HFF-Myc (cell line): Measurements from ENCODE around the gene CAPRIN2.

Experiments used
- DNase-seq: peaks from one replicate; pipeline ENCODE4 v3.0.0-alpha.2; 2011; ENCODE audit warnings: low read depth; ENCODE audit errors: extremely low read depth
- H3K4me3 ChIP-seq: replicated peaks from 2 replicates; pipeline ENCODE4 v1.5.1; 2011; ENCODE audit warnings: low read depth, mild to moderate bottlenecking, control low read depth, low read length
- CTCF ChIP-seq: IDR thresholded peaks from 2 replicates; pipeline ENCODE4 v1.5.1; 2012; ENCODE audit warnings: mild to moderate bottlenecking, low read depth, low read length, control low read depth; ENCODE audit errors: missing control alignments

The CAPRIN2 gene

GRCh38 chr12:30753751-30754382, 884 bp downstream of the CAPRIN2 start:
- peak overlapping the region; percentile 68 for H3K4me3 ChIP-seq
- TF ChIP-seq CTCF, result no peak
- DNase-seq, result no peak

DNA sequence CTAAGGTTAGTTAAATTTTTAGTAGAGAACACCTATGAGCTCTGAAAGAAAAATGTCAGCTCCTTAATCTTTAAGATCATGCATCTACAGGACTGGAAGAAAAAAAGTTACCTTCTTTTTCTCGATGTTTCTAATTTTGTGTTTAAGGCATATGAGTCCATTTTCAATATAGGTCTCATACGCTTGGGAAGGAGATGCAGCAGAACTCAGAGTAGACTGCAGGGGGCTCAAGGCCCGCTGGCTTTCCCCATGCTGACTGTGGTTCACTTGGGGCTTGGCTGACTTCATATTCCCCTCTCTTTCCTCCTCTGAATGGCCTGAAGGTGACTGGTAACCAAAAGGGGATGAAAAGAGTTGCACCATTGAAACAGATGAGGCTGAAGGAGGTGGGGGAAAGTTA, 1.5 kb downstream of the CAPRIN2 start:
- no peak for DNase-seq
- TF ChIP-seq CTCF, result peak; percentile 58
- peak overlapping the region; percentile 68 for H3K4me3 ChIP-seq

DNA sequence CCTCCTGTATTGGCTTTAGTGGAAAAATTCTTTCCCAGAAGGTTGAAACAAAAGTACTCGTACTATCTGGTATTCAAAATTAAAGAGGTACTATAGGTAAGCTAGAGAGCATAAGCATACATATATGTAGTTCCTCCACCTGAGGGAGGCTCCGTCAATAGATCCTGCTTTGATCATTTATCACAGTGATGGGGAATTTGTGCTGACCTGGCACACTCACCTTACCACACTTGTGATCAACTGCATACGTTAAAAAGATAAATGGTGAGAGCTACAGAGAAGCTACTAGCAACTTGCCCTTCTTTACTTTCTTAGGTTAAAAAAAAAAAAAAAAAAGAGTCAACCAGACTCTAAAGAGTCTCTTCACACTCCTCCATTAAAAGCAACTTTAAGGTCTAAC, 2.5 kb downstream of the CAPRIN2 start:
- H3K4me3 ChIP-seq, result no peak overlapping the region
- no peak for DNase-seq
- no peak for TF ChIP-seq CTCF

DNA sequence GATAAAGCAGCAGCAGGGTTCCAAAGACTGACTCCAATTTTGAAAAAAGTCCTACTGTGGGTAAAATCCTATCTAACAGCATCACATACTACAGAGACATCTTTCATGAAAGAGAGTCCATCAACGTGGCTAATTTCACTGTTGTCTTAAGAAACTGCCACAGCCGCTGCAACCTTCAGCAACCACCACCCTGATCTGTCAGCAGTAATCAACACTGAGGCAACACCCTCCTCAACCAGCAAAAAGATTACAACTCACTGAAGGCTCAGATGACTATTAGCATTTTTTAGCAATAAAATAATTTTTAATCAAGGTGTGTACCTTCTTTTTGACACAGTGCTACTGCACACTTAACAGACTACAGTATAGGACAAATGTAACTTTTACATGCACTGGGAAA, 6.6 kb downstream of the CAPRIN2 start:
- H3K4me3 ChIP-seq, result no peak overlapping the region
- DNase-seq, result no peak
- TF ChIP-seq CTCF, result no peak

GRCh38 chr12:30746190-30746589, 8.6 kb downstream of the CAPRIN2 start:
- TF ChIP-seq CTCF, result no peak
- DNase-seq, result no peak
- no peak overlapping the region for H3K4me3 ChIP-seq

DNA sequence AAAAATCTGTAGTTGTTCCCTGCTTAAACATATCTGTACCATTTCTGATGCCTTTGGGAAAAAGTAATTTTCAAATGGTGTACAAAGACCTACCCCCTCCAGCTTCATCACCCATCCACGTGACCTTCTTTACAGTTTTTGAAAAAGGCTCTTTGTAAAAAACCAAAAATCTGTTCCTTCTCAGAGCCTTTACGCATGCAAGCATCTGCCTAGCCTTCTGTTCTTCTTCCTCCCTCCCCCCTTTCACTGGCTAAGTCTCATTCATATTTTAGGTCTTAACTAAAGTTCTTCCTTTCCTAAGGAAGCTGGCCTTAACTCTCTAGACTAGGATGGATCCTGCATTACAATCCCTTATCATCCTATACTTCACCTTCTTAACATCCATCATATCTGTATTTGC, 10.4 kb downstream of the CAPRIN2 start:
- TF ChIP-seq CTCF, result no peak
- no peak for DNase-seq
- no peak overlapping the region for H3K4me3 ChIP-seq

DNA sequence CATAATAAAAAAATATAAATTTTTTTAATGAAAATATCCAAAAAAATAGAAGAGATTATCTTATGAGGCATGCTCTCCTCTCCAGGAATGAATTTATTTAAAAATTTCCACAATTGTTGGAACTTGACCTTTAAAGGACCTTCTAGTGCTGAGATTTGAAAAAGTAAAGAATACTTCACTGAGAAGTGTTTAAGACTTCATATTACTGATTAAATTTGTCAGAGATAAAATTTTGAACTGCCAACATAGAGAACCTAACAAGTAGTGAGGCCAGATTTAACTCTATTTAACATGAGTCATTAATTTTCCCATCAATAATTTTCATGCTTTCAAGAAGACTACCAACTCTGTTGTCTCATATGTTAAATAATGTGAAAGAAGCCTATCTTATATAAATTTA, 14.5 kb downstream of the CAPRIN2 start:
- DNase-seq, result no peak
- TF ChIP-seq CTCF, result no peak
- H3K4me3 ChIP-seq, result no peak overlapping the region
